GM18508 (cell line): ENCODE results near the gene CEP290.
"Not testable (repeated sequence)": the region's sequence is repeated elsewhere in the genome, so short reads cannot be mapped to it uniquely, and the experiment has no call there.

Experiments used
- ATAC-seq: cut with Tn5 transposase; IDR thresholded peaks from one replicate; pipeline ENCODE4 v1.9.1; 2021; ENCODE audit warnings: moderate number of reproducible peaks; ENCODE audit not compliant: insufficient read depth, unreplicated experiment

Gene CEP290

GRCh38 chr12:88145567-88146505 is 3.9 kb upstream of the CEP290 start:
- no peak for ATAC-seq

- ATAC-seq, result no peak
Measured at GRCh38 chr12:88144546-88145468, 2.9 kb upstream of the CEP290 start.

- ATAC-seq, result no peak
Measured at GRCh38 chr12:88144037-88144436, 2.1 kb upstream of the CEP290 start.

- ATAC-seq, result no peak
Measured at GRCh38 chr12:88142610-88142991, 713 bp upstream of the CEP290 start.

- ATAC-seq, result no peak
Measured at GRCh38 chr12:88141425-88141773, 489 bp downstream of the CEP290 start.

GRCh38 chr12:88139711-88140110 is 2.2 kb downstream of the CEP290 start:
- ATAC-seq, result not testable (repeated sequence)

GRCh38 chr12:88133181-88133580 is 8.7 kb downstream of the CEP290 start:
- not testable (repeated sequence) for ATAC-seq

- no peak for ATAC-seq
Measured at GRCh38 chr12:88132392-88132791, 9.5 kb downstream of the CEP290 start.

GRCh38 chr12:88127855-88128254 is 14.0 kb downstream of the CEP290 start:
- ATAC-seq, result no peak

GRCh38 chr12:88127099-88127498 is 14.8 kb downstream of the CEP290 start:
- ATAC-seq, result no peak

GRCh38 chr12:88122666-88123065 is 19.2 kb downstream of the CEP290 start:
- no peak for ATAC-seq

GRCh38 chr12:88113871-88114270 is 28.0 kb downstream of the CEP290 start:
- ATAC-seq, result no peak

GRCh38 chr12:88111074-88111652 is 30.7 kb downstream of the CEP290 start:
- no peak for ATAC-seq

- ATAC-seq, result no peak
Measured at GRCh38 chr12:88108021-88108420, 33.9 kb downstream of the CEP290 start.

GRCh38 chr12:88093573-88093972 is 48.3 kb downstream of the CEP290 start:
- no peak for ATAC-seq

- no peak for ATAC-seq
Measured at GRCh38 chr12:88092771-88093170, 49.1 kb downstream of the CEP290 start.

- ATAC-seq, result no peak
Measured at GRCh38 chr12:88084210-88084609, 57.7 kb downstream of the CEP290 start.

- ATAC-seq, result no peak
Measured at GRCh38 chr12:88083634-88084033, 58.3 kb downstream of the CEP290 start.

- no peak for ATAC-seq
Measured at GRCh38 chr12:88081247-88081646, 60.6 kb downstream of the CEP290 start.

- ATAC-seq, result no peak
Measured at GRCh38 chr12:88067301-88067700, 74.6 kb downstream of the CEP290 start.

GRCh38 chr12:88063375-88063774 is 78.5 kb downstream of the CEP290 start:
- ATAC-seq, result peak; percentile 92
